SK-N-SH treated with all-trans-retinoic acid at 6 μM for 48 hours (cell line): ENCODE results near the gene MED16.

Experiments used
- ISL1 ChIP-seq: fragments of 250-450 bp; sonication (Bioruptor Pico); IDR thresholded peaks from 2 replicates; pipeline ENCODE4 v2.1.2; 2022; ENCODE audit warnings: mild to moderate bottlenecking, moderate library complexity
- RARB ChIP-seq: fragments of 250-450 bp; sonication (Bioruptor Pico); IDR thresholded peaks from 2 replicates; pipeline ENCODE4 v1.8.0; 2021; ENCODE audit warnings: mild to moderate bottlenecking, moderate library complexity
- TCF4 ChIP-seq: fragments of 250-450 bp; sonication (Bioruptor Pico); IDR thresholded peaks from 2 replicates; pipeline ENCODE4 v1.8.0; 2021; ENCODE audit warnings: mild to moderate bottlenecking, moderate library complexity, borderline replicate concordance
- TF ChIP-seq, protein P1 (sequence below): fragments of 250-450 bp; sonication (Bioruptor Pico); IDR thresholded peaks from 2 replicates; pipeline ENCODE4 v1.5.1; 2020; ENCODE audit warnings: low read depth, mild to moderate bottlenecking, moderate library complexity

DNA sequence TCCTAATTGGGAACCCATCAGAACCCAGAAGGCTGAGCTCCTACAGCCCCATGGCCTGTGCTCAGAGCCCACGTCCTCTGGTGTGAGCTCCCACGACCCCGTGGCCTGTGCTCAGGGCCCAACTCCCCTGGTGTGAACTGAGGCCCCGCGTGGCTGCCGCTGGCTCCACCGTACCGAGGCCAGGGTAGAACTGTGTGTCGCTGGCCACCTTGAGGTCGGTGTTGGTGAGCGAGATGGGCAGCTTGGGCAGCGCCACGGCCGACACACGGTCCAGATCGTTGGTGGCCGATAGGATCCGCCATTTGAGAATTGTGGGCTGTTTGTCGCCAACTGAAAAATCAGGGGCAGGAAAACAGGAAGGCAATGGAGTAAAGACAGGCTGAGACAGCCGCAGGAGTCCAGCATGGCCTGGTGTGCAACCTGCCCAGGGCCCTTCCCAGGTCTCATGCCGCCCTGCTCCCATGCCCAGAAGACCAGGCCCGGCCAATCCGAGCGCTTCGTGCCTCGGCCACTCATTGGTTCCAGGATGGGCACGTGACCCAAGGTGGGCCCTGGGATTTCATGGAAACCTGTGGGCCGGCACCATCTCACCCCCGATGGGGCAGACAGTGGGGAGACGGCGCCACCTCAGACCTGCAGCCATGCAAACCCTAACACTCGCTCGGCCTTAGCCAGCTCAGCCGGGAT, 11.5 kb downstream of the MED16 start:
- TF ChIP-seq, protein P1, sequence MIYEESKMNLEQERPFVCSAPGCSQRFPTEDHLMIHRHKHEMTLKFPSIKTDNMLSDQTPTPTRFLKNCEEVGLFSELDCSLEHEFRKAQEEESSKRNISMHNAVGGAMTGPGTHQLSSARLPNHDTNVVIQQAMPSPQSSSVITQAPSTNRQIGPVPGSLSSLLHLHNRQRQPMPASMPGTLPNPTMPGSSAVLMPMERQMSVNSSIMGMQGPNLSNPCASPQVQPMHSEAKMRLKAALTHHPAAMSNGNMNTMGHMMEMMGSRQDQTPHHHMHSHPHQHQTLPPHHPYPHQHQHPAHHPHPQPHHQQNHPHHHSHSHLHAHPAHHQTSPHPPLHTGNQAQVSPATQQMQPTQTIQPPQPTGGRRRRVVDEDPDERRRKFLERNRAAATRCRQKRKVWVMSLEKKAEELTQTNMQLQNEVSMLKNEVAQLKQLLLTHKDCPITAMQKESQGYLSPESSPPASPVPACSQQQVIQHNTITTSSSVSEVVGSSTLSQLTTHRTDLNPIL = no peak
- TF ChIP-seq TCF4 (CRISPR knock-in tag) (no peak), ISL1 (no peak), RARB (no peak)
